Trophoblast cell (in vitro differentiated cells and primary cell): Measurements from ENCODE around the gene UBE2H. TPM values are rescaled to one million over a fixed set of nuclear protein-coding genes. Genes with fewer than 3 reads are reported as not detected.
A peak's percentile ranks its signal among the peaks of the same experiment; 100 is the strongest.

Experiments
- DNase-seq, 2 donors: peaks; one replicate each; pipeline ENCODE4 v3.0.0-alpha.2; 2016
- H2AFZ ChIP-seq: 2 replicates; pipeline ENCODE4 v1.6.1; 2013; ENCODE audit warnings: low read length, moderate library complexity, mild to moderate bottlenecking; ENCODE audit not compliant: insufficient read depth, poor library complexity
- H2AK5ac ChIP-seq: 2 replicates; pipeline ENCODE4 v1.6.1; 2013; ENCODE audit warnings: mild to moderate bottlenecking, low read length
- H2BK120ac ChIP-seq: 2 replicates; pipeline ENCODE4 v1.6.1; 2013; ENCODE audit warnings: low read length, mild to moderate bottlenecking, moderate library complexity; ENCODE audit not compliant: insufficient read depth, poor library complexity
- H2BK12ac ChIP-seq: 2 replicates; pipeline ENCODE4 v1.6.1; 2013; ENCODE audit warnings: mild to moderate bottlenecking, low read length, moderate library complexity
- H2BK5ac ChIP-seq: 2 replicates; pipeline ENCODE4 v1.6.1; 2013; ENCODE audit warnings: low read length, low read depth, moderate library complexity, mild to moderate bottlenecking; ENCODE audit not compliant: poor library complexity
- H3K14ac ChIP-seq: 2 replicates; pipeline ENCODE4 v1.6.1; 2013; ENCODE audit warnings: mild to moderate bottlenecking, low read length
- H3K18ac ChIP-seq: 2 replicates; pipeline ENCODE4 v1.6.1; 2013; ENCODE audit warnings: mild to moderate bottlenecking, low read length
- H3K23ac ChIP-seq: 2 replicates; pipeline ENCODE4 v1.6.1; 2013; ENCODE audit warnings: low read length
- H3K27ac ChIP-seq: 2 replicates; pipeline ENCODE4 v1.5.1; 2013; ENCODE audit warnings: low read depth, mild to moderate bottlenecking, inconsistent platforms, low read length, moderate library complexity
- H3K27me3 ChIP-seq: 2 replicates; pipeline ENCODE4 v1.6.1; 2013; ENCODE audit warnings: inconsistent platforms, mild to moderate bottlenecking, low read length, moderate library complexity; ENCODE audit not compliant: insufficient read depth
- H3K36me3 ChIP-seq, 2 experiments: 1 replicate in 1 of 2; 2 replicates in 1 of 2; pipeline ENCODE4 v1.6.1; 2013; ENCODE audit warnings: low read length in 2 of 2, mild to moderate bottlenecking in 2 of 2, moderate library complexity in 1 of 2; ENCODE audit not compliant: insufficient read depth in 2 of 2, control insufficient read depth in 1 of 2
- H3K4ac ChIP-seq: 2 replicates; pipeline ENCODE4 v1.6.1; 2013; ENCODE audit warnings: low read depth, mild to moderate bottlenecking, low read length, moderate library complexity
- H3K4me1 ChIP-seq, 2 experiments: 1 replicate in 1 of 2; 2 replicates in 1 of 2; pipeline ENCODE4 v1.6.1; 2013; ENCODE audit warnings: low read length in 2 of 2, mild to moderate bottlenecking in 2 of 2, moderate library complexity in 1 of 2; ENCODE audit not compliant: insufficient read depth in 2 of 2, control insufficient read depth in 1 of 2
- H3K4me2 ChIP-seq: 2 replicates; pipeline ENCODE4 v1.6.1; 2013; ENCODE audit warnings: inconsistent platforms, mild to moderate bottlenecking, low read length, moderate library complexity
- H3K4me3 ChIP-seq: 2 replicates; pipeline ENCODE4 v1.5.1; 2013; ENCODE audit warnings: mild to moderate bottlenecking, low read depth, low read length, inconsistent platforms
- H3K79me1 ChIP-seq: one replicate; pipeline ENCODE4 v1.6.1; 2013; ENCODE audit warnings: low read length
- H3K79me2 ChIP-seq: 2 replicates; pipeline ENCODE4 v1.6.1; 2013; ENCODE audit warnings: low read length, mild to moderate bottlenecking; ENCODE audit not compliant: control insufficient read depth, insufficient read depth, poor library complexity
- H3K9ac ChIP-seq: 2 replicates; pipeline ENCODE4 v1.6.1; 2013; ENCODE audit warnings: mild to moderate bottlenecking, low read length
- H3K9me3 ChIP-seq: 2 replicates; pipeline ENCODE4 v1.6.1; 2013; ENCODE audit warnings: low read depth, mild to moderate bottlenecking, control low read depth, inconsistent platforms, low read length; ENCODE audit not compliant: insufficient read depth
- H4K12ac ChIP-seq: 2 replicates; pipeline ENCODE4 v1.6.1; 2013; ENCODE audit warnings: low read depth, mild to moderate bottlenecking, low read length, moderate library complexity
- H4K8ac ChIP-seq: 2 replicates; pipeline ENCODE4 v1.6.1; 2013; ENCODE audit warnings: low read depth, mild to moderate bottlenecking, low read length, moderate library complexity
- H4K91ac ChIP-seq: one replicate; pipeline ENCODE4 v1.6.1; 2013; ENCODE audit warnings: low read depth, mild to moderate bottlenecking, low read length, moderate library complexity
- WGBS: extraction: QIAGEN DNeasy Blood & Tissue Kit; methylation state at CpG from one replicate; pipeline ENCODE4 v1.1.7; 2013; ENCODE audit warnings: missing lambda C conversion rate; ENCODE audit not compliant: insufficient read length, insufficient coverage; ENCODE audit errors: extremely low coverage; 5-methylcytosine and 5-hydroxymethylcytosine counted together
- polyA plus RNA-seq: library from polyadenylated mRNA; stranded (reverse); fragments of 200-250 nt; gene quantifications from 2 replicates; pipeline ENCODE4 v1.2.3, GENCODE V29; 2013

UBE2H gene
- polyA plus RNA-seq: 125 and 132 TPM in 2 replicates

DNA sequence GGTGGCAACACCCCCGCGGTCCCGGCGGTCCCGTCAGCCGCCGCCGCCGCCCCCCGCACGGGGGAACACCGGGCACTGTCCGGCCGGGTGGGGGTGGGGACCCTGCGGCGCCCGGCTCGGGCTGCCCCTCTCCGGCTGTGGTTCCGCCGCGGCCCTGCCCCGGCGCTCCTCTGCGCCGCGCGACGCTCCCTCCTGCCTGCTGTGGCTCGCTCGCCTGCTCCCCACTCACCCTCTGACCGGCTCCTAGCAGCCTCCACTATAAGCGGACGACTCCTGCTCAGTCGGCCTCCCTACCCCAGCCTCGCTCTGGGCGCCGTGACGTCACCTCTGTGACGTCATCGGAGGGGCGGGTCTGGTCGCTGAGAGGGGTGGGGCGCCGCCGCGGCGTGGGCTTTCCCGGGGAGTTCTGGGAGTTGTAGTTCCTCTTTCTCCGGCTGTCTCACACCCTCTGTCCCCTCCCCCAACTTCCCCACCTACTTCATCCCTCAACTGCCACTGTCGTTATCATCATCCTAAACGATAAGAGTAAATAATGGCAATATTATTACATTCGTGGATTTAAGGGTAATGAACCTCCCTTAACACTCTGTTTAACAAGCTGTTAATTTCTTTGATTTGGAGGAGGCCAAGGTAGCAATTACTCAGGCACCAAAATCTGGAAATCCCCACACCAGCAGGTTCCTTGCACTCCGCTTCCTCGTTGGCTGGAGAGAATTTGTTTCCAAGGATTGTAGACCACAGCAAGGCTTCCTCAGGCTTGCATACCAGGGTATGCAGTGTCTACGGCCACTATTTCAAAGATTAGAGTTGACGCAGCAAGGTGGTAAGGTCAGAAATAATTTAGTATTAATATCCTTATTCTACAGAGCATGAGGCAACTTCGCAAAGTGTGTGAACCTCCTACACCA, at the start of gene UBE2H:
Gene UBE2H, minus strand, starts transcription at position 308 of the 908 bp plus-strand sequence. CDS start 405 bp downstream, outside the sequence.
- Histone ChIP-seq H3K23ac (no peak within 1 kb of the TSS), H3K14ac (peak within 1 kb of the TSS; percentile 84), H3K9ac (peak within 1 kb of the TSS; percentile 98), H2BK120ac (peak within 1 kb of the TSS; percentile 62), H4K8ac (peak within 1 kb of the TSS; percentile 82), H2AK5ac (peak within 1 kb of the TSS; percentile 96), H2AFZ (peak within 1 kb of the TSS; percentile 87), H3K9me3 (no peaks in the 10 kb centered on the region), H3K18ac (peak within 1 kb of the TSS; percentile 89), H2BK5ac (peak within 1 kb of the TSS; percentile 90), H3K27me3 (no peaks in the 10 kb centered on the region), H4K91ac (peak within 1 kb of the TSS; percentile 75), H4K12ac (peak within 1 kb of the TSS; percentile 17), H3K36me3 (peaks cover 0 to 2% of the 10 kb centered on the region in 2 experiments), H3K79me2 (peaks cover 22% of the 10 kb centered on the region), H3K4me2 (peak within 1 kb of the TSS; percentile 89), H3K4ac (peak within 1 kb of the TSS; percentile 93), H2BK12ac (no peak within 1 kb of the TSS), H3K4me3 (peak within 1 kb of the TSS; percentile 90), H3K79me1 (peaks cover 24% of the 10 kb centered on the region), H3K4me1 (peaks cover 4 to 8% of the 10 kb centered on the region in 2 experiments), H3K27ac (peak within 1 kb of the TSS; percentile 86)
- no CpG with 5 or more reads among the region's 58 CpGs for WGBS
- peak; percentile 89 to 97 for DNase-seq

DNA sequence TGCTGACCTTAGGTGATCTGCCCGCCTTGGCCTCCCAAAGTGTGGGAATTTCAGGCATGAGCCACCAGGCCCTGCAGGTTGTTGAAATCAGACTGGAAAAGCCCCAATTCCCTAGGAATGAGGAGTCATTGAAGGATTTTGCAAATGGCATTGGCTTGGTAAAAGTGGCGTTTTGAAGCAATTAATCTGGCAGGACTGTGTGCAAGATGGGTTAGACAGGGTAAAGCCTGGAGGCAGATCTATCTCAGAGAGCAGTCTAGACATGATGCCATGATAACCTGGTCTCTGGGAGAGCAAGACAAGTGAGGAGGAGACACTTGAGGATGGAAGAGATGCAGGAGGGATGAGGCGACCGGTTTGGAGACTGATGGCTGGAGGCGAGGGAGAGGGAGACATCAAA, 45.7 kb upstream of the UBE2H start:
- no peak overlapping the region for H4K91ac ChIP-seq
- no peak overlapping the region for H3K18ac ChIP-seq

DNA sequence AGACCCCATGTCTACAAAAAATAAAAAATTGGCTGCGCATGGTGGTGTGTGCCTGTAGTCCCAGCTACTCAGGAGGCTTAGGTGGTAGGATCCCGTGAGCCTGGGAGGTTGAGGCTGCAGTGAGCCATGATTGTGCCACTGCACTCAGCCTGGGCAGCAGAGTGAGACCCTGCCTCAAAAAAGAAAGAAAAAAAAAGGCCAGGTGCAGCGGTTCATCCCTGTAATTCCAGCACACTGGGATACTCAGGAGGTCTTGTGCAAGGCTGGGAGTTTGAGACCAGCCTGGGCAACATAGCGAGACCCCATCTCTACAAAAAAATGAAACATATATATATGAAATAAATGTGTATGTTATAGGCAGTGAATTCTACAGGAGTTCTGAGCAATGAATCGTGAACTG, 44.5 kb upstream of the UBE2H start:
- Histone ChIP-seq H4K91ac (no peak overlapping the region), H3K27me3 (no peaks in the 10 kb centered on the region), H3K4ac (no peak overlapping the region), H2BK5ac (no peak overlapping the region), H3K4me1 (no peaks in the 10 kb centered on the region), H3K79me1 (no peaks in the 10 kb centered on the region), H4K12ac (no peak overlapping the region), H4K8ac (no peak overlapping the region), H3K18ac (no peak overlapping the region), H2BK120ac (no peak overlapping the region), H3K14ac (no peak overlapping the region), H3K9me3 (no peaks in the 10 kb centered on the region), H3K79me2 (no peaks in the 10 kb centered on the region), H2AFZ (no peak overlapping the region), H3K9ac (no peak overlapping the region), H3K36me3 (no peaks in the 10 kb centered on the region), H3K23ac (no peak overlapping the region), H3K4me3 (no peak overlapping the region), H2AK5ac (no peak overlapping the region), H3K27ac (no peak overlapping the region), H3K4me2 (no peak overlapping the region), H2BK12ac (no peak overlapping the region)
- no CpG with 5 or more reads among the region's 5 CpGs for WGBS
- DNase-seq: no peak

More for the DNA sequence above, 45.7 kb upstream of the UBE2H start:
- no peak overlapping the region for H2BK120ac ChIP-seq
- no peak overlapping the region for H2AK5ac ChIP-seq
- H2AFZ ChIP-seq: no peak overlapping the region
- no peak overlapping the region for H3K4me2 ChIP-seq
- H3K36me3 ChIP-seq: no peaks in the 10 kb centered on the region
- no peaks in the 10 kb centered on the region for H3K79me2 ChIP-seq
- H3K9ac ChIP-seq: no peak overlapping the region
- no peaks in the 10 kb centered on the region for H3K4me1 ChIP-seq
- H3K4me3 ChIP-seq: no peak overlapping the region
- no CpG with 5 or more reads among the region's 5 CpGs for WGBS
- H4K8ac ChIP-seq: no peak overlapping the region
- no peak overlapping the region for H3K27ac ChIP-seq
- peak; percentile 89 to 93 for DNase-seq
- H2BK12ac ChIP-seq: no peak overlapping the region
- H3K14ac ChIP-seq: no peak overlapping the region
- no peak overlapping the region for H3K4ac ChIP-seq
- H3K9me3 ChIP-seq: no peaks in the 10 kb centered on the region
- no peaks in the 10 kb centered on the region for H3K27me3 ChIP-seq
- H4K12ac ChIP-seq: no peak overlapping the region
- H3K23ac ChIP-seq: no peak overlapping the region
- H3K79me1 ChIP-seq: no peaks in the 10 kb centered on the region
- no peak overlapping the region for H2BK5ac ChIP-seq

DNA sequence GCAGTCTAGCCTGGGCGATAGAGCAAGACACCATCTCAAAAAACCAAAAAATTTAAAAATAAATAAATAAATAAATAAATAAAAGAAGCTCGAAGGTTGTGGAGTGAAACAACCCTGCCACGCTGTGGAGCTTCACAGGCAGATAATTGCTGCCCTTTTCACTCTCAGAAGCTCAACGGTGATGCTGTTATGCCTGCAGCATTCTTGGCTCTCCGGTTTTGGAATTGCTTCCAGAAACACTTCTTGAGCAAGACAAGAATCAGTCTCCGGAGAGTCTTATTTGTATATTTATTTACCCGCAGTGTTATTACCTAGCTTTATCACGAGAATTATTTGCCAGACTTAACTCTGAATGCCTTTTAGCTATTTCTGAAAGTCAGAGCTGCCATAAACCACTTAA, 40.5 kb upstream of the UBE2H start:
- Histone ChIP-seq H4K12ac (no peak overlapping the region), H3K4me3 (no peak overlapping the region), H3K9me3 (no peaks in the 10 kb centered on the region), H3K4me2 (no peak overlapping the region), H3K79me2 (no peaks in the 10 kb centered on the region), H2AFZ (no peak overlapping the region), H4K91ac (no peak overlapping the region), H2AK5ac (no peak overlapping the region), H3K4ac (no peak overlapping the region), H4K8ac (no peak overlapping the region), H3K18ac (no peak overlapping the region), H2BK120ac (no peak overlapping the region), H3K4me1 (peaks cover 0 to 2% of the 10 kb centered on the region in 2 experiments), H2BK12ac (no peak overlapping the region), H3K79me1 (no peaks in the 10 kb centered on the region), H3K23ac (no peak overlapping the region), H2BK5ac (no peak overlapping the region), H3K9ac (no peak overlapping the region), H3K36me3 (no peaks in the 10 kb centered on the region), H3K27ac (no peak overlapping the region), H3K14ac (no peak overlapping the region), H3K27me3 (no peaks in the 10 kb centered on the region)
- WGBS: no CpG with 5 or more reads among the region's 8 CpGs
- DNase-seq: peak; percentile 80 to 86
